Adrenal gland (tissue), 5 donors: ENCODE data around the gene CNTD1.

Experiments
- CTCF ChIP-seq, 6 experiments: fragments of 450-650 bp in 4 of 6; fragments of 200-600 bp in 2 of 6; sonication (generic) in 1 of 6; IDR thresholded peaks; 1 replicate in 5 of 6; 2 replicates in 1 of 6; pipeline versions ENCODE4 v1.5.1 to v1.8.0; 2016 to 2021; ENCODE audit warnings: antibody characterized with exemption in 6 of 6, mild to moderate bottlenecking in 2 of 6, moderate library complexity in 1 of 6
- POLR2A ChIP-seq, 2 donors: fragments of 450-650 bp; IDR thresholded peaks; one replicate each; pipeline ENCODE4 v1.6.1; 2017; ENCODE audit warnings: antibody characterized with exemption in 2 of 2, mild to moderate bottlenecking in 2 of 2, moderate library complexity in 1 of 2
- donor health status: DM: no; HTN: no; CAD: no.

- TF ChIP-seq CTCF (IDR thresholded peaks at IDR 0.05): no peak
- TF ChIP-seq POLR2A (IDR thresholded peaks at IDR 0.05): no peak
Observed at GRCh38 chr17:42761638-42762037, 37.0 kb upstream of the CNTD1 start.
